ENCODE data around the gene FRZB. TPM values are rescaled to one million over a fixed set of nuclear protein-coding genes. Genes with fewer than 3 reads are reported as not detected.

Gene FRZB
- total RNA-seq, 1 donor from 2014 or later: 0.17 TPM

GRCh38 chr2:182903566-182903965 is 37.1 kb upstream of the FRZB start:
- no peaks in the 10 kb centered on the region for H3K36me3 ChIP-seq (ENCODE audit: control insufficient read depth, insufficient read depth, low read length)
- no peak overlapping the region for H3K4me3 ChIP-seq (ENCODE audit: low read depth, low read length)
- no peak for TF ChIP-seq CTCF (IDR thresholded peaks at IDR 0.05; ENCODE audit: insufficient read depth, low read length, poor library complexity, severe bottlenecking)
- no peak for DNase-seq (ENCODE audit: low read depth)
- H3K27me3 ChIP-seq (ENCODE audit: control insufficient read depth, insufficient read depth, low read length): no peaks in the 10 kb centered on the region

- DNase-seq (ENCODE audit: low read depth): no peak
- no peaks in the 10 kb centered on the region for H3K27me3 ChIP-seq (ENCODE audit: control insufficient read depth, insufficient read depth, low read length)
- TF ChIP-seq CTCF (IDR thresholded peaks at IDR 0.05; ENCODE audit: insufficient read depth, low read length, poor library complexity, severe bottlenecking): no peak
- no peak overlapping the region for H3K4me3 ChIP-seq (ENCODE audit: low read depth, low read length)
- no peaks in the 10 kb centered on the region for H3K36me3 ChIP-seq (ENCODE audit: control insufficient read depth, insufficient read depth, low read length)
Measured at GRCh38 chr2:182901748-182902147, 35.3 kb upstream of the FRZB start.

- Histone ChIP-seq H3K27me3 (ENCODE audit: control insufficient read depth, insufficient read depth, low read length) (no peaks in the 10 kb centered on the region), H3K36me3 (ENCODE audit: control insufficient read depth, insufficient read depth, low read length) (no peaks in the 10 kb centered on the region), H3K4me3 (ENCODE audit: low read depth, low read length) (no peak overlapping the region)
- no peak for DNase-seq (ENCODE audit: low read depth)
- TF ChIP-seq CTCF (IDR thresholded peaks at IDR 0.05; ENCODE audit: insufficient read depth, low read length, poor library complexity, severe bottlenecking): no peak
Measured at GRCh38 chr2:182898718-182899117, 32.3 kb upstream of the FRZB start.

- Histone ChIP-seq H3K36me3 (ENCODE audit: control insufficient read depth, insufficient read depth, low read length) (no peaks in the 10 kb centered on the region), H3K27me3 (ENCODE audit: control insufficient read depth, insufficient read depth, low read length) (no peaks in the 10 kb centered on the region), H3K4me3 (ENCODE audit: low read depth, low read length) (no peak overlapping the region)
- no peak for TF ChIP-seq CTCF (IDR thresholded peaks at IDR 0.05; ENCODE audit: insufficient read depth, low read length, poor library complexity, severe bottlenecking)
- peak; percentile 34 for DNase-seq (ENCODE audit: low read depth)
Measured at GRCh38 chr2:182897137-182897536, 30.7 kb upstream of the FRZB start.

- no peaks in the 10 kb centered on the region for H3K27me3 ChIP-seq (ENCODE audit: control insufficient read depth, insufficient read depth, low read length)
- no peaks in the 10 kb centered on the region for H3K36me3 ChIP-seq (ENCODE audit: control insufficient read depth, insufficient read depth, low read length)
- H3K4me3 ChIP-seq (ENCODE audit: low read depth, low read length): no peak overlapping the region
- DNase-seq (ENCODE audit: low read depth): no peak
- no peak for TF ChIP-seq CTCF (IDR thresholded peaks at IDR 0.05; ENCODE audit: insufficient read depth, low read length, poor library complexity, severe bottlenecking)
Measured at GRCh38 chr2:182895798-182896197, 29.4 kb upstream of the FRZB start.

GRCh38 chr2:182895169-182895568 is 28.7 kb upstream of the FRZB start:
- Histone ChIP-seq H3K36me3 (ENCODE audit: control insufficient read depth, insufficient read depth, low read length) (no peaks in the 10 kb centered on the region), H3K27me3 (ENCODE audit: control insufficient read depth, insufficient read depth, low read length) (no peaks in the 10 kb centered on the region), H3K4me3 (ENCODE audit: low read depth, low read length) (no peak overlapping the region)
- no peak for TF ChIP-seq CTCF (IDR thresholded peaks at IDR 0.05; ENCODE audit: insufficient read depth, low read length, poor library complexity, severe bottlenecking)
- no peak for DNase-seq (ENCODE audit: low read depth)
